Endothelial cell (in vitro differentiated cells): Measurements from ENCODE around the gene NPFFR1. TPM values are rescaled to one million over a fixed set of nuclear protein-coding genes. Genes with fewer than 3 reads are reported as not detected.

ENCODE experiments used
- DNase-seq: peaks from one replicate; pipeline ENCODE4 v3.0.0; 2021; ENCODE audit warnings: low spot score
- H3K27ac Mint-ChIP-seq: one replicate; pipeline ENCODE4 v1.8.0; 2021; ENCODE audit warnings: mixed read lengths, inconsistent platforms; ENCODE audit not compliant: unreplicated experiment
- H3K27me3 Mint-ChIP-seq: one replicate; pipeline ENCODE4 v1.8.0; 2021; ENCODE audit warnings: mild to moderate bottlenecking, moderate library complexity, mixed read lengths, inconsistent platforms; ENCODE audit not compliant: unreplicated experiment
- H3K36me3 Mint-ChIP-seq: one replicate; pipeline ENCODE4 v1.8.0; 2021; ENCODE audit warnings: mild to moderate bottlenecking, low read depth, mixed read lengths, inconsistent platforms; ENCODE audit not compliant: unreplicated experiment
- H3K4me1 Mint-ChIP-seq: one replicate; pipeline ENCODE4 v1.8.0; 2021; ENCODE audit warnings: mild to moderate bottlenecking, mixed read lengths, inconsistent platforms; ENCODE audit not compliant: unreplicated experiment
- H3K4me3 Mint-ChIP-seq: one replicate; pipeline ENCODE4 v1.8.0; 2021; ENCODE audit warnings: mild to moderate bottlenecking, mixed read lengths, inconsistent platforms; ENCODE audit not compliant: unreplicated experiment
- H3K9me3 Mint-ChIP-seq: one replicate; pipeline ENCODE4 v1.8.0; 2021; ENCODE audit warnings: mixed read lengths, inconsistent platforms; ENCODE audit not compliant: unreplicated experiment
- total RNA-seq: library from RNA; stranded (reverse); fragmentation: NEBNext Ultra II Directional; extraction: Animal tissue kit (Norgen Biotek cat#: 25700); gene quantifications from one replicate; pipeline ENCODE4 v1.2.1, GENCODE V29; 2021; ENCODE audit not compliant: unreplicated experiment
- TF ChIP-seq, protein P1 (sequence below): fragments of 200-600 bp; sonication (generic); IDR thresholded peaks from one replicate; pipeline ENCODE4 v1.5.0; 2021; ENCODE audit warnings: antibody characterized with exemption; ENCODE audit not compliant: unreplicated experiment

Gene NPFFR1
- total RNA-seq, 1 donor from 2014 or later, result not detected

DNA sequence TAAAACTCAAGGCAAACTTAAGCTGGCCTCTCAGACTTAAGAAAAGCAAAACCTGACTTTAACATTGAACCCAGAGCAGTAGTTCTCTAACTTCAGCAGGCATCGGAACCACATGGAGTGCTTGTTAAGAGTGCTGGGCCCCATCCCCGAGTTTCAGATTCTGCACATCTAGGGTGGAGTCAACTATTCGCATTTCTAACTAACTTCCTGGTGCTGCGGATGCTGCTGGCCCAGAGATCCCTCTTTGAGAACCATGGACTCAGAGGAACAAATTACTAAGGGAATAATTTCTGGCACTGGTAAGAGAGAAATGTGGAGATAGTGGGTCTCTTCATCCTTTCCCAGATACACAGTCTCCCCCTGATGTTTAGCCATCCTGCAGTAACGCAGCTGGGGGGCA lies 14.6 kb upstream of the NPFFR1 start:
- TF ChIP-seq, protein P1, sequence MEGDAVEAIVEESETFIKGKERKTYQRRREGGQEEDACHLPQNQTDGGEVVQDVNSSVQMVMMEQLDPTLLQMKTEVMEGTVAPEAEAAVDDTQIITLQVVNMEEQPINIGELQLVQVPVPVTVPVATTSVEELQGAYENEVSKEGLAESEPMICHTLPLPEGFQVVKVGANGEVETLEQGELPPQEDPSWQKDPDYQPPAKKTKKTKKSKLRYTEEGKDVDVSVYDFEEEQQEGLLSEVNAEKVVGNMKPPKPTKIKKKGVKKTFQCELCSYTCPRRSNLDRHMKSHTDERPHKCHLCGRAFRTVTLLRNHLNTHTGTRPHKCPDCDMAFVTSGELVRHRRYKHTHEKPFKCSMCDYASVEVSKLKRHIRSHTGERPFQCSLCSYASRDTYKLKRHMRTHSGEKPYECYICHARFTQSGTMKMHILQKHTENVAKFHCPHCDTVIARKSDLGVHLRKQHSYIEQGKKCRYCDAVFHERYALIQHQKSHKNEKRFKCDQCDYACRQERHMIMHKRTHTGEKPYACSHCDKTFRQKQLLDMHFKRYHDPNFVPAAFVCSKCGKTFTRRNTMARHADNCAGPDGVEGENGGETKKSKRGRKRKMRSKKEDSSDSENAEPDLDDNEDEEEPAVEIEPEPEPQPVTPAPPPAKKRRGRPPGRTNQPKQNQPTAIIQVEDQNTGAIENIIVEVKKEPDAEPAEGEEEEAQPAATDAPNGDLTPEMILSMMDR, result no peak
- peaks cover 1% of the 10 kb centered on the region for H3K27me3 Mint-ChIP-seq
- H3K36me3 Mint-ChIP-seq, result no peaks in the 10 kb centered on the region
- no peak overlapping the region for H3K27ac Mint-ChIP-seq
- no peaks in the 10 kb centered on the region for H3K9me3 Mint-ChIP-seq
- no peak for DNase-seq
- H3K4me1 Mint-ChIP-seq, result no peaks in the 10 kb centered on the region
- no peak overlapping the region for H3K4me3 Mint-ChIP-seq

DNA sequence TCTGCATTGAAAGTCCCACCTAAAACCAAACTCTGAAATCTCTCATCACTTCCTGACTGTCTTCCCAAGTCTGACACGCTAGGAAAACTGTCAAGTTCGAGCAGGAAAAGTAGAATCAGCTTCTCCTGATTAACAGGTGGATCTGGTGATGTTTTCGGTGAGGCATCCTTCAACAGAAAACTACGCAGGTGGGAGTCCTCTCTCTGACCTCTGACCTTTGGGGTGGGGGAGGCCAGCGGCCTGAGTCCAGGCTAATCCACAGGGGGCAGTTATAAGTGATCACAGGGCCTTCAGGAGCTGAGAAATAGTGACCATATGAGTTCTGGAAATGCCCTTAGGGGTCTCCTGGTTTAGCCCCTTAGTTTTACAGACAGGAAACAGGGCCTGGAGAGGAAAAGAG lies 13.4 kb upstream of the NPFFR1 start:
- TF ChIP-seq, protein P1, result no peak
- Mint-ChIP-seq H3K27me3 (peaks cover 1% of the 10 kb centered on the region), H3K4me1 (no peaks in the 10 kb centered on the region), H3K27ac (no peak overlapping the region), H3K9me3 (no peaks in the 10 kb centered on the region), H3K4me3 (no peak overlapping the region), H3K36me3 (no peaks in the 10 kb centered on the region)
- no peak for DNase-seq

DNA sequence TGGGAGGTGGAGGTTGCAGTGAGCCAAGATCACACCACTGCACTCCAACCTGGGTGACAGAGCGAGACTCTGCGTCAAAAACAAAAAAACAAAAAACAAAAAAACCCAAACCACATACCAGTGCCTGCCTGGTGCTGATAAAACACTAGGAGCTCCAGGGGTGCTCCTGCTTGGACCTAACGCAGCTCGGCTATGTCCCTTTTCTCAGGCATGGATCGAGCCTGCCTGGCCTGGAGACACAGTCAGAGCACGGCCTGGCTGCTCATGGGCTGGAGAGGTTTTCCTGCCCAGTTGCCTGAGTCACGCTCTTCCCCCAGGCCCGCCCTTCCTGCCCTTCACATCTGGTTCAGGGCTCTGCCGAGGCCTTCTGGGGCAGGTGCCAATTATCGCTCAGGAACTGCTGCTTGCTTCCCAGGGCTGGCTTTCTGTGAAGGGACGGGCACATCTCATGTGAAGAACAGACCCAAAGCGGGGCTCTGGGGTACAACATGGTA lies 12.6 kb upstream of the NPFFR1 start:
- DNase-seq, result no peak
- Mint-ChIP-seq H3K36me3 (no peaks in the 10 kb centered on the region), H3K27me3 (peaks cover 1% of the 10 kb centered on the region), H3K9me3 (no peaks in the 10 kb centered on the region), H3K4me1 (no peaks in the 10 kb centered on the region), H3K27ac (no peak overlapping the region), H3K4me3 (no peak overlapping the region)
- TF ChIP-seq, protein P1, result no peak

DNA sequence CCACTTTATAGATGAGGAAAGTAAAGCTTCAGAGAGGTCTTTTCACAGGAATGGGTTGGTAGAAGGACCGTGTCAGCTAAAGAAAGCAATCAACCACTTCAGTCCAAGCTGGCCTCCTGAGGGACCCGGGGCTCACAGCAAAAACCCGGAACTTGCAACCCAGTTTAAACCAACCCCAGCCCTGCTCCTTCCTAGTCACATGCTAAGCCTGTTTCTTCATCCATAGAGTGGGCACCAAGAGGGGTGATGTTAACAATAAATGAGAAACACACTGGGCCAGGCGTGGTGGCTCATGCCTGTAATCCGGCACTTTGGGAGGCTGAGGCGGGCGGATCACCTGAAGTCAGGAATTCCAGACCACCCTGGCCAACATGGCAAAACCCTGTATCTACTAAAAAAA lies 12.1 kb upstream of the NPFFR1 start:
- no peaks in the 10 kb centered on the region for H3K27me3 Mint-ChIP-seq
- no peaks in the 10 kb centered on the region for H3K4me1 Mint-ChIP-seq
- no peak overlapping the region for H3K4me3 Mint-ChIP-seq
- H3K36me3 Mint-ChIP-seq, result no peaks in the 10 kb centered on the region
- TF ChIP-seq, protein P1, result no peak
- no peak overlapping the region for H3K27ac Mint-ChIP-seq
- DNase-seq, result no peak
- H3K9me3 Mint-ChIP-seq, result no peaks in the 10 kb centered on the region

DNA sequence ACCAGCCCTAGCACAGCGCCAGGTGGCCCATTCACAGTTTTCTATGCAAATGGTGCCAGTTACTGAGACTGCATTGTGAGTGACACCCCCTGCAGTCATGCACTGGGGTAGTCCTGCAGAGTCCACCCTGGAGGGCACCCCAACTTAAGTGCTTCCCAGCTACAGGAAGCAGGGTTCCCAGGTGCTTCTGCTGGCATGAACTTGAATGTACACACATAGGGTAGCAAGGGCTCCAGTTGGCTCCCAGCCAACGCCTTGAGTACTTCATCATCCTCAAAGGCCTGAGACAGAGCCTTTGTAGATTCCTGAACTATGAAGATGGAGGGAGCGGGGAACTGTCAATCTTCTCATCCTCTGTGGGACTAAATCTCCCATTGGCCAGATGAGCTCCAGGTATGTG lies 11.5 kb upstream of the NPFFR1 start:
- Mint-ChIP-seq H3K27me3 (no peaks in the 10 kb centered on the region), H3K9me3 (no peaks in the 10 kb centered on the region), H3K4me1 (no peaks in the 10 kb centered on the region), H3K4me3 (no peak overlapping the region), H3K36me3 (no peaks in the 10 kb centered on the region), H3K27ac (no peak overlapping the region)
- DNase-seq, result no peak
- TF ChIP-seq, protein P1, result no peak
